GM12874 (cell line): Measurements from ENCODE around the gene CDC42BPB.

Experiments used
- CTCF ChIP-seq: IDR thresholded peaks from 2 replicates; pipeline ENCODE4 v1.5.1; 2011; ENCODE audit warnings: low read depth, mild to moderate bottlenecking, control low read depth, low read length, moderate library complexity; ENCODE audit not compliant: insufficient read depth

Gene CDC42BPB

GRCh38 chr14:102909911-102910310, 147.4 kb downstream of the CDC42BPB start:
- TF ChIP-seq CTCF, result no peak

GRCh38 chr14:102909462-102909861, 147.9 kb downstream of the CDC42BPB start:
- no peak for TF ChIP-seq CTCF

- TF ChIP-seq CTCF, result no peak
Measured at GRCh38 chr14:102908766-102909455, 148.4 kb downstream of the CDC42BPB start.

GRCh38 chr14:102907980-102908730, 149.2 kb downstream of the CDC42BPB start:
- no peak for TF ChIP-seq CTCF

- TF ChIP-seq CTCF, result no peak
Measured at GRCh38 chr14:102907303-102907844, 150.0 kb downstream of the CDC42BPB start.

- TF ChIP-seq CTCF, result no peak
Measured at GRCh38 chr14:102906616-102907302, 150.6 kb downstream of the CDC42BPB start.
